H1 (cell line): ENCODE data around the gene IL27RA. TPM values are rescaled to one million over a fixed set of nuclear protein-coding genes. Genes with fewer than 3 reads are reported as not detected.

Experiments
- CHD7 ChIP-seq: fragments of 300-600 bp; sonication (generic); IDR thresholded peaks from 2 replicates; pipeline ENCODE4 v1.7.1; 2012; ENCODE audit warnings: low read length, moderate library complexity, mild to moderate bottlenecking, inconsistent platforms; ENCODE audit not compliant: insufficient replicate concordance
- EP300 ChIP-seq, 2 experiments: IDR thresholded peaks; 1 replicate in 1 of 2; 2 replicates in 1 of 2; pipeline ENCODE4 v1.6.1; 2011 to 2012; ENCODE audit warnings: low read depth in 2 of 2, low read length in 2 of 2, mild to moderate bottlenecking in 2 of 2, borderline replicate concordance in 1 of 2, inconsistent platforms in 1 of 2, moderate library complexity in 1 of 2
- MAFK ChIP-seq: IDR thresholded peaks from 2 replicates; pipeline ENCODE4 v1.6.1; 2012; ENCODE audit warnings: low read depth, mild to moderate bottlenecking, improper control_type of control experiment, low read length
- RBBP5 ChIP-seq: IDR thresholded peaks from 2 replicates; pipeline ENCODE4 v1.7.1; 2012; ENCODE audit warnings: low read depth, mild to moderate bottlenecking, inconsistent platforms, low read length, moderate library complexity, borderline replicate concordance
- RFX5 ChIP-seq: IDR thresholded peaks from 2 replicates; pipeline ENCODE4 v1.6.1; 2011; ENCODE audit warnings: low read depth, low read length, improper control_type of control experiment, borderline replicate concordance
- YY1 ChIP-seq: IDR thresholded peaks from 2 replicates; pipeline ENCODE4 v1.6.1; 2011; ENCODE audit warnings: low read depth, mild to moderate bottlenecking, low read length
- polyA plus RNA-seq, 7 experiments: library from polyadenylated mRNA; depleted of rRNA in 3 of 7; stranded (reverse) in 5 of 7; unstranded in 2 of 7; fragments of >200 nt in 5 of 7; fragments of 200-250 nt in 2 of 7; gene quantifications; 1 replicate in 5 of 7; 2 replicates in 1 of 7; 4 replicates in 1 of 7; pipeline versions ENCODE4 v1.2.1 to v1.2.3, GENCODE V29; 2011 to 2013; ENCODE audit warnings: missing spikeins in 2 of 7, mixed read lengths in 2 of 7
- total RNA-seq: library from RNA; stranded (reverse); fragmentation: NEBNext Ultra II Directional; extraction: Animal tissue kit (Norgen Biotek cat#: 25700); gene quantifications from 2 replicates; pipeline ENCODE4 v1.2.1, GENCODE V29; 2021

The IL27RA gene
- total and polyA plus RNA-seq, 2 of the 8 experiments (the other 6 are each of a cell fraction or from before 2014, with no cell fraction given) = 9.9 to 14.7 TPM

GRCh38 chr19:14070268-14071050 is 38.9 kb downstream of the IL27RA start (continued):
- no peak for TF ChIP-seq EP300 (IDR thresholded peaks at IDR 0.05; ENCODE audit: borderline replicate concordance in 1 of 2, low read depth in 2 of 2, low read length in 2 of 2)
- no peak for TF ChIP-seq YY1
- TF ChIP-seq RBBP5 = no peak
- TF ChIP-seq RFX5 = no peak
- no peak for TF ChIP-seq CHD7
- TF ChIP-seq MAFK = no peak
